ENCODE data around the gene PLCL1.

- TF ChIP-seq EZH2 (IDR thresholded peaks at IDR 0.05; ENCODE audit: insufficient read depth, poor library complexity, severe bottlenecking) (no peak), EZH2phosphoT487 (IDR thresholded peaks at IDR 0.05; ENCODE audit: insufficient read depth, low read depth) (no peak)
Measured at GRCh38 chr2:197920592-197921201, 116.3 kb downstream of the PLCL1 start.

Measured in GM23248 (cell line).